SKM-1 (cell line): Measurements from ENCODE around the gene OR4K15.
"Not testable (repeated sequence)": the region's sequence is repeated elsewhere in the genome, so short reads cannot be mapped to it uniquely, and the experiment has no call there.

Experiments used
- DNase-seq: peaks from one replicate; lab custom pipeline; 2025; ENCODE audit not compliant: unreplicated experiment; lab: John Stamatoyannopoulos, UW

OR4K15 gene, protein sequence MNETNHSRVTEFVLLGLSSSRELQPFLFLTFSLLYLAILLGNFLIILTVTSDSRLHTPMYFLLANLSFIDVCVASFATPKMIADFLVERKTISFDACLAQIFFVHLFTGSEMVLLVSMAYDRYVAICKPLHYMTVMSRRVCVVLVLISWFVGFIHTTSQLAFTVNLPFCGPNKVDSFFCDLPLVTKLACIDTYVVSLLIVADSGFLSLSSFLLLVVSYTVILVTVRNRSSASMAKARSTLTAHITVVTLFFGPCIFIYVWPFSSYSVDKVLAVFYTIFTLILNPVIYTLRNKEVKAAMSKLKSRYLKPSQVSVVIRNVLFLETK

DNA sequence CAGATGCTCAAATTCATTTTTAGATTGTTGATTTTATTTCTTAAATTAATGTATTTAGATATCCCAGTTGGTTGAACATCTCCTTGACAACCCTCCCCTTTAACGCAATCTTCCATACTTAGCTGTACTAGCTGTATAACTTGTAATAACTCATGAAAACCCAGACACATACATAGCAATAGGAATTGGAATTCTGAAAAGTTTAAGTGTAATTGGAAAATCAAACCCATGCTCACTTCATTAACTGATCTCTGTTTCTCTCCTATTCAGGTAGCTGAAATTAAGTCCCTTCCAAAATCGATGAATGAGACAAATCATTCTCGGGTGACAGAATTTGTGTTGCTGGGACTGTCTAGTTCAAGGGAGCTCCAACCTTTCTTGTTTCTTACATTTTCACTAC lies at the start of gene OR4K15:
Gene OR4K15, plus strand, starts transcription at position 301 of the 400 bp plus-strand sequence. Its CDS starts 0 bp downstream, at position 301.
- no peak for DNase-seq

DNA sequence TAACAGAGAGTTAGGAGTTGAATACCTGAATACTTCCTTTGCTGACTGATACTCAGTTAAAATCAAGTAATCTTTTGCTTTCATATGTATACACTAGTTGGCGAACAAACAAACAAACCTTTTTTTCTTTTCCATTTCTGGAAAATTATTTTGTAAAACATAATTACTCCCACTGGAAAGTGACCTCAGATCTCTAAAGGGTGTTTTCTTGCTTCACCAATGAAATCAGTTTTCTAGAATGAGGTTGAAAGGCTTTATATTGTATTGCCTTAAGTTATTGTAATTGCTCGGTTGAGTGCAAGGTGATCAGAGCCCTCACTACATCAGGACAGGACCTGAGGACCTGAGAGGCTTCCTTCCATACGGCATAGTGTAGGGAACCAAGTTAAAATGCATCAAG lies 44.8 kb upstream of the OR4K15 start, which contains the start of gene OR4K1:
Gene OR4K1, plus strand, starts transcription at position 301 of the 400 bp plus-strand sequence. CDS start 4,750 bp downstream, outside the sequence.
- no peak for DNase-seq

DNA sequence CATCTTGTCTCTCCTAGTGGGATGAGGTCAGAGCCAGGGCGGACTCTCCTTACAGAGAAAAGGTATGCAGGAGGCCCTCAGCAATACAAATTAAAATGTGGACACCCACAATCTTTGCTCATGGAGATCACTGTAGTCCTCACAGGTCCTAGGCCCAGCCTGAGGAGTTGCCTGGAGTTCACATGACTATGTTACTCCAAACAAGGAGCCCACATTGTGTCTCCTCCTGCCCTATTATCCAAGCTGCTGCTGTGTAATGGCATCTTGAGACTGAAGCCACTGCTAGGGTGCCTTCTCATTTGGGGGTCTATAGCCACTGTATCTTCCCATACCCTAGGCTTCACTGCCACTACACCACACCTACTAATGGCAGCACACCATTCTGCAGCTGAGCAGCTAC lies 33.7 kb upstream of the OR4K15 start:
- DNase-seq, result no peak

DNA sequence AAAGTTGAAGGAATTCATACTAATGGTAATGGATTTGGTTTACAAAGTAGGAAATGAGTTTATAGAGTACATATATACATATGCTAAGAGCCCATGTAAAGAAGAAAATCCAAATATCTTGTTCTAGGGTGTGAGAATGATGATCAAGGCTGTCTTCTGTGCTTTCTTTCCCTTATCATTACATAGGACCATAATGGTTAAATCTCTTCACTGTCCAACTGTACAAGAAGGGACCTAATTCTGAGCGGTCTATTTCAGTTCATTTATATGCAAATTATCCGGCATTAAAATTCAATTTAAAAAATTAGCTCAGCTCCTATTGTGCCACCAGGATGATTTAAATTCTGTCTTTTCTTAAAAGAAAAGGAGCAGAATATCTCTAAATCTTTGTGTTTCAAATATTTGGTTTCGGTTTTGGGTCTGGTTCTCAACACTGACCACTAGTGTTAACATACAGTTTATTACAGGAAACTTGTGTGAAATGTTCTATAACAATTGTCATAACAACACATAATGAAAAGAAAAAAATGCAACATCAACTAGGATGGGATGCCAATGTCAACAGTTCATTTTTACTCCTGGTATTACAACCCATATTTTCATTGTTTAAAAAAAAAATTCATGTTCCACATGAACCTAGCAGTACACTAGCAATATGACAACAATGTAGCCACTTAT lies 27.8 kb upstream of the OR4K15 start:
- no peak for DNase-seq

DNA sequence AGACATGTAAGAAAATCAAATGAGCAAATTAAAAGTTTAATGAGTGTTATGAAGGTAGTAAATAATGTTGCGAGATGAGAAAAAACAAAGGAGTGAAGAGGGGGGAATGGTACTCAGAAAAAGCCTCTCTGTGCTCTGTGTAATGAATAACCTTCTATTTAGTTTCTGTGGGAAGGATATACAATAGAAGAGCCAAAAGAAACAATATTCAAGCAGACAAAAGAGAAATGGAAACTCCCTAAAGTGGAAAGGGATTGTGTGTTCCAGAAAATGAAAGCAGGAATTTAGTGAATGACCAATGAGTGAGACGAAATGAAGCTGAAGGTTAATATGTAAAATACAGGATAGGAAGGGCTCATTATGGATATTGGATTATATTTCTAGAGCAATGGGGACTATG lies 26.2 kb upstream of the OR4K15 start:
- no peak for DNase-seq

DNA sequence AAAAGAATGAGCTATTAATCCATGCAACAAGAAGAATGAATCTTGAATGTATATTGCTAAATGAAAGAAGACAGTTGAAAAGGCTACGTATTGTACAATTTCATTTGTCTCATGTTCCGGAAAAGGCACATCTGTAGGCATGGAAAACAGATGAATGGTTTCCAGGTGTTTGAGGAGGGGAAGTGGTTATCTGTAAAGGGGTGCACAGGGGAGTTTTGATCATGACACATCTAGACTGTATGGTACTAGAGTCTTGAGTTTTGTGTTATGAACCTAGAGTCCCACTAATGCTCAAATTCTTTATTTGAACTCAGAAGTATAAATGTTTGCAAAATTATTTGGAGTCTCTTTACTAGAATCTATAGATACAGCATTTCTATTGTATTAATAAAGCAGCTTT lies 5.7 kb upstream of the OR4K15 start:
- DNase-seq, result not testable (repeated sequence)

DNA sequence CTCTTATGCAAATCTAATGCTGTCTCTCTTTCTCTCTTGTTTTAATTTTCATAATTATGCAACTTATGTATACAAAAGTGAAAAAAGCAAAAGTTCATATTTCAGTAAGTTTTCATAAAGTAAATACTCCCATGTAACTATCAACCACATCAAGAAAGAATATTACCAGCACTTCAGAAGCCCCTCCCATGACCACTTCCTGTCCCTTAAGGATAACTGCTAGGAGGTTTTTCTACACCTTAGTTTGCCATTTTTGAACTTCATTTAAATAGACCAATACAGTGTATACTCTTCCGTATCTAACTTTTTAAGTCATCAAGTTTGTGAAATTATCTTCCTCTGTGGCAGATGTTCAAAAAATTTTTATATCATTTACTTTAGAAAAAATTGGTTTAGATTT lies 547 bp upstream of the OR4K15 start:
- DNase-seq, result no peak

DNA sequence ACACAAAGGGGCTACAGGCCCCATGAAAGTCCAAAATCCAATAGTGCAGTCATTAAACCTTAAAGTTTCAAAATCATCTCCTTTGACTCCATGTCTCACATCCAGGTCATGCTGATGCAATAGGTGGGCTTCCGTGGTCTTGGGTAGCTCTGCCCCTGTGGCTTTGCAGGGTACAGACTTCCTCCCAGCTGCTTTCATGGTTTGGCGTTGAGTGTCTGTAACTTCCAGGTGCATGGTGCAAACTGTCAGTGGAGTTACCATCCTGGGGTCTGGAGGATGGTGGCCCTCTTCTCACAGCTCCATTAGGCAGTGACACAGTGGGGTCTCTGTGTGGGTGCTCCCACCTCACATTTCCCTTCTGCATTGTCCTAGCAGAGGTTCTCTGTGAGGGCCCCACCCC lies 18.0 kb downstream of the OR4K15 start:
- no peak for DNase-seq

DNA sequence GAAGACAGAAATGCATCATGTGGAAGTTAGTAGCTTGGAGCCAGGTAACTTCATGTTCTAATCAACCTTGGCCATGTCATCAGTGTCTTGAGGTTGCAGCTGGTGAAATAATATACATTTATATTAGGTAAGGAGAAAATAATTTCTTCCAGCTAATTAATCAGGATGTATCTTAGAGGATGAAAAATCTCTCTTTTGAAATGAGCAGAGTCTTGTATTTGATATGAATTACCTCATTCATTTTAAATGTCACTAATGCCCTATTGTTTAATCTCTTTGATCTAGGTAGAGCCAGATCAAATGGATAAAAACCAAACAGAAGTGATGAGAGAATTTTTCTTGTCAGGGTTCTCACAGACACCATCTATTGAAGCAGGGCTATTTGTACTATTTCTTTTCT lies 26.5 kb downstream of the OR4K15 start, which contains the start of gene OR4Q2:
Gene OR4Q2, plus strand, starts transcription at position 301 of the 400 bp plus-strand sequence.
- no peak for DNase-seq

DNA sequence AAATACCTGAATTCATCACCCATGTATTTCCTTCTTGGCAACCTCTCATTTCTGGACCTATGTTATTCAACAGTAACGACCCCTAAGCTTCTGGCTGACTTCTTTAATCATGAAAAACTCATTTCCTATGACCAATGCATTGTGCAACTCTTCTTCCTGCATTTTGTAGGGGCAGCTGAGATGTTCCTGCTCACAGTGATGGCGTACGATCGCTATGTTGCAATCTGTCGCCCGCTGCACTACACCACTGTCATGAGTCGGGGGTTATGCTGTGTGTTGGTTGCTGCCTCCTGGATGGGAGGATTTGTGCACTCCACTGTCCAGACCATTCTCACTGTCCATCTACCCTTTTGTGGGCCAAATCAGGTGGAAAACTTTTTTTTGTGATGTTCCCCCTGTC lies 26.9 kb downstream of the OR4K15 start:
- peak; percentile 2 for DNase-seq

DNA sequence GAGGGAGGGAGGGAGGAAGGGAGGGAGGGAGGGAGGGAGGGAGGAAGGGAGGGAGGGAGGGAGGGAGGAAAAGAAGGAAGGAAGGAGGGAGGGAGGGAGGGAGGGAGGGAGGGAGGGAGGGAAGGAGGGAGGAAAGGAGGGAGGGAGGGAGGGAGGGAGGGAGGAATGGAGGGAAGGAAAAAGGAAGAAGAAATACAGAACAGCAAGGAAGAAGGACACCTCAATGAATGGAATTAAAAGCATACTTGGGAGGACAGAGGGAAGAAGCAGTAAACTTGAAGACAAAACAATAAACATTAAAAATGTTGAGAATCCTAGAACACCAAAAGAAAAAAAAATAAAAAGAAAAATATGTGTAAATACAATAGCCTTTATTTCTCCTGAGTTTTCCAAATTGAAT lies 32.8 kb downstream of the OR4K15 start:
- DNase-seq, result no peak

DNA sequence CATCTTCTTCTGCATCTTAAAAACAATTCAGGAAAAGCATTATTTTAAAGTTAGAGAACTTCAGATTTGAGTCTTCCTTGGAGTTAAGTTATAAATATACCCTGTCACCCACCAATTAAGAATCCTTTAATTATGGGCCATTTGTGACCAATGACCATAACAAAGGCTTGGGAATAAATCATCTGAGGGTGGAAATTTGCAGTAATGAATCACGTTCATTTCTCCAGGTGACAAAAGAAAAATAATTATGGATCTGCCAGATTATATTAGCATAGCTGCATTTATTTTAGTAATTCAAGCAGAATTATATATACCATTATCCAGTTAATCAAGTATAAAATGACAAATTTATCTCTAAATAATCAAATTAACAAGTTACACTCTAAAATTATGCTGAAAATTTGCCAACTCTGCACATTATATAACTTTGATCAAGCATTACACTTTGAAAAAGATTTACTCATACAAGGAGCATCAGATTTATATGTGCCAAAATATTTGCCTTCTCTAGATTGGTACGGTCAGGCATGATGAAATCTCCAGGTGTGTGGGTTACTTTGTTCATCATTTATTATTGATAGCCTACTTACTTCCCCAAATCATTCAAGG lies 44.0 kb downstream of the OR4K15 start, which contains the start of gene OR4K14:
Gene OR4K14, minus strand, starts transcription at position 51 of the 609 bp plus-strand sequence. CDS start 4,114 bp downstream, outside the sequence.
- no peak for DNase-seq
